DOHH2 (cell line): Measurements from ENCODE around the gene SLC9A7.

Experiments used
- CTCF ChIP-seq: fragments of 200-600 bp; sonication (generic); IDR thresholded peaks from one replicate; pipeline ENCODE4 v1.5.1; 2014; ENCODE audit warnings: antibody characterized with exemption, mild to moderate bottlenecking, low read depth, low read length; ENCODE audit not compliant: poor library complexity, severe bottlenecking
- EZH2phosphoT487 ChIP-seq: fragments of 200-600 bp; sonication (generic); IDR thresholded peaks from 2 replicates; pipeline ENCODE4 v1.6.1; 2017; ENCODE audit warnings: borderline replicate concordance, mild to moderate bottlenecking, antibody characterized with exemption, low read length, moderate library complexity, mixed read lengths

- TF ChIP-seq CTCF: no peak
- no peak for TF ChIP-seq EZH2phosphoT487
Observed at GRCh38 chrX:46722742-46723568, 36.0 kb downstream of the SLC9A7 start.
